K562 (cell line): ENCODE measurements around the gene GPR25. TPM values are rescaled to one million over a fixed set of nuclear protein-coding genes. Genes with fewer than 3 reads are reported as not detected.

Experiments
- ATAC-seq: fragments of 200-7000 bp; cut with Tn5 transposase; 3 replicates; pipeline ENCODE4 v1.9.1; 2020; ENCODE audit warnings: moderate library complexity
- BruUV-seq: library from RNA; stranded (reverse); fragments of 400-500 nt; replicated peaks from 2 replicates; lab custom pipeline; 2021; lab: Mats Ljungman, UMichigan
- CTCF ChIA-PET: fragments of 300-600 bp; formaldehyde crosslinking; extraction: SDS; loops from one replicate; lab custom pipeline; 2021; ENCODE audit warnings: low intra/inter-chr PET ratio; lab: Yijun Ruan, JAX
- POLR2A ChIA-PET: fragments of 300-600, 350-650 bp; sonication (Branson Sonifier 250); formaldehyde crosslinking; extraction: SDS; loops from one replicate; lab custom pipeline; 2021; ENCODE audit warnings: antibody characterized with exemption, inconsistent platforms; lab: Yijun Ruan, JAX
- DNase-seq, 4 experiments: peaks; one replicate each; pipeline versions ENCODE4 v3.0.0 to v3.0.0-alpha.2; 2011 to 2018; ENCODE audit warnings: low spot score in 3 of 4, mixed read lengths in 3 of 4; ENCODE audit errors: extremely low read depth in 1 of 4
- FAIRE-seq: peaks from 2 replicates; lab custom pipeline; 2011; peaks lifted over from hg19 to GRCh38; lab: Jason Lieb, UNC
- H2AFZ ChIP-seq: 2 replicates; pipeline ENCODE4 v1.6.0; 2011; ENCODE audit warnings: low read depth, low read length, control low read depth, inconsistent platforms
- H3K27ac ChIP-seq: fragments of 200-600 bp; 3 replicates; pipeline ENCODE4 v1.8.0; 2011; ENCODE audit warnings: low read depth, mild to moderate bottlenecking, control low read depth, inconsistent platforms, low read length, moderate library complexity, mixed read lengths; ENCODE audit errors: extremely low read depth
- H3K27me3 ChIP-seq, 2 experiments: fragments of 300-600 bp in 1 of 2; 2 replicates in 1 of 2; 3 replicates in 1 of 2; pipeline versions ENCODE4 v1.6.0 to v1.8.0; 2011; ENCODE audit warnings: inconsistent platforms in 2 of 2, low read length in 2 of 2, mild to moderate bottlenecking in 1 of 2, mixed read lengths in 1 of 2, moderate library complexity in 1 of 2; ENCODE audit not compliant: control insufficient read depth in 2 of 2, insufficient read depth in 2 of 2
- H3K36me3 ChIP-seq: fragments of 300-600 bp; 3 replicates; pipeline ENCODE4 v1.8.0; 2011; ENCODE audit warnings: mild to moderate bottlenecking, low read length, inconsistent platforms; ENCODE audit not compliant: control insufficient read depth, insufficient read depth
- H3K4me1 ChIP-seq, 2 experiments: fragments of 200-600 bp in 1 of 2; replicated peaks in 1 of 2; 2 replicates in 1 of 2; 3 replicates in 1 of 2; pipeline versions ENCODE4 v1.5.1 to v1.8.0; 2011; ENCODE audit warnings: inconsistent platforms in 2 of 2, low read length in 2 of 2, mild to moderate bottlenecking in 1 of 2, mixed read lengths in 1 of 2, moderate library complexity in 1 of 2; ENCODE audit not compliant: control insufficient read depth in 2 of 2, insufficient read depth in 2 of 2
- H3K4me2 ChIP-seq: 2 replicates; pipeline ENCODE4 v1.6.1; 2011; ENCODE audit warnings: low read length, control low read depth, inconsistent platforms, mixed read lengths; ENCODE audit not compliant: insufficient read depth
- H3K4me3 ChIP-seq: fragments of 200-600 bp; sonication (generic), shearing (Covaris generic); 2 replicates; pipeline ENCODE4 v1.5.1; 2016; ENCODE audit warnings: control low read depth, inconsistent platforms
- H3K79me2 ChIP-seq: fragments of 200-600 bp; 3 replicates; pipeline ENCODE4 v1.8.0; 2011; ENCODE audit warnings: low read length, inconsistent platforms; ENCODE audit not compliant: control insufficient read depth, insufficient read depth
- H3K9ac ChIP-seq, 2 experiments: 2 replicates each; pipeline versions ENCODE4 v1.6.0 to v1.6.1; 2011; ENCODE audit warnings: low read depth in 2 of 2, low read length in 2 of 2, control low read depth in 1 of 2, inconsistent platforms in 1 of 2, mild to moderate bottlenecking in 1 of 2, mixed read lengths in 1 of 2; ENCODE audit not compliant: insufficient read depth in 1 of 2
- H3K9me1 ChIP-seq: one replicate; pipeline ENCODE4 v1.6.0; 2011; ENCODE audit warnings: inconsistent platforms, mild to moderate bottlenecking, low read length, moderate library complexity; ENCODE audit not compliant: control insufficient read depth, insufficient read depth
- H3K9me3 ChIP-seq: replicated peaks from 2 replicates; pipeline ENCODE4 v1.5.1; 2011; ENCODE audit warnings: low read depth, low read length, inconsistent platforms; ENCODE audit not compliant: control insufficient read depth, insufficient read depth
- H4K20me1 ChIP-seq: replicated peaks from 2 replicates; pipeline ENCODE4 v1.6.1; 2011; ENCODE audit warnings: low read length, inconsistent platforms, mixed read lengths; ENCODE audit not compliant: control insufficient read depth, insufficient read depth
- DIDO1 ChIP-seq: fragments of 450-650 bp; IDR thresholded peaks from 2 replicates; pipeline ENCODE4 v1.6.1; 2016; ENCODE audit warnings: low read depth, missing biosample characterization, missing genetic modification characterization
- HMG20A ChIP-seq: fragments of 450-650 bp; formaldehyde crosslinking; conservative IDR thresholded peaks from 2 replicates; pipeline ENCODE4 v1.4.0; 2020; ENCODE audit warnings: mild to moderate bottlenecking, mixed read lengths
- HMGN3 ChIP-seq: IDR thresholded peaks from 2 replicates; pipeline ENCODE4 v1.6.1; 2011; ENCODE audit warnings: borderline replicate concordance, low read depth, mild to moderate bottlenecking, mixed read lengths, low read length; ENCODE audit not compliant: insufficient read length; ENCODE audit errors: extremely low read depth
- MLLT1 ChIP-seq, 2 experiments: fragments of 450-650 bp; IDR thresholded peaks; 2 replicates each; pipeline ENCODE4 v1.6.1; 2016
- NELFE ChIP-seq: IDR thresholded peaks from 2 replicates; pipeline ENCODE4 v1.6.1; 2011; ENCODE audit warnings: mild to moderate bottlenecking; ENCODE audit not compliant: insufficient read depth, insufficient read length
- RB1 ChIP-seq: fragments of 450-650 bp; IDR thresholded peaks from 2 replicates; pipeline ENCODE4 v1.6.1; 2017; ENCODE audit warnings: low read depth, mild to moderate bottlenecking
- RHOXF2B ChIP-seq: fragments of 250-450 bp; sonication (Bioruptor Pico); conservative IDR thresholded peaks from 2 replicates; pipeline ENCODE4 v1.5.1; 2021
- SAFB ChIP-seq: fragments of 200-400 bp; formaldehyde crosslinking; IDR thresholded peaks from 2 replicates; pipeline ENCODE4 v1.6.1; 2017; ENCODE audit warnings: low read depth, low read length, borderline replicate concordance
- STAT6 ChIP-seq: sonication (generic); formaldehyde crosslinking; IDR thresholded peaks from 2 replicates; pipeline ENCODE4 v1.8.1; 2023; ENCODE audit warnings: mild to moderate bottlenecking, missing genetic modification reagents
- TOE1 ChIP-seq, 2 experiments: fragments of 450-650 bp in 1 of 2; sonication (generic) in 1 of 2; formaldehyde crosslinking in 1 of 2; IDR thresholded peaks; 2 replicates each; pipeline versions ENCODE4 v1.7.1 to v1.8.0; 2016 to 2022; ENCODE audit warnings: borderline replicate concordance in 2 of 2, mild to moderate bottlenecking in 2 of 2, antibody characterized with exemption in 1 of 2, inconsistent platforms in 1 of 2, low read depth in 1 of 2, missing genetic modification reagents in 1 of 2, moderate library complexity in 1 of 2
- ZFPM2 ChIP-seq: fragments of 250-450 bp; sonication (Bioruptor Pico); IDR thresholded peaks from 2 replicates; pipeline ENCODE4 v1.5.1; 2022; ENCODE audit warnings: mild to moderate bottlenecking
- ZNF384 ChIP-seq: IDR thresholded peaks from 2 replicates; pipeline ENCODE4 v1.6.1; 2012; ENCODE audit warnings: low read depth, low read length, improper control_type of control experiment
- ZNF668 ChIP-seq: fragments of 250-450 bp; sonication (Bioruptor Pico); IDR thresholded peaks from 2 replicates; pipeline ENCODE4 v1.8.0; 2022; ENCODE audit warnings: mild to moderate bottlenecking, inconsistent platforms
- in situ Hi-C: fragments of 300-500 bp; cut with MboI; formaldehyde crosslinking; loops from 4 replicates; pipeline ENCODE4 v1.15.0; 2018; ENCODE audit warnings: inconsistent platforms, mixed read lengths
- intact Hi-C: fragments of 100-400 bp; cut with micrococcal nuclease; formaldehyde crosslinking; loops from 2 replicates; pipeline ENCODE4 v1.14.2; 2022
- polyA plus RNA-seq, 8 experiments: library from polyadenylated mRNA; depleted of rRNA in 4 of 8; stranded (reverse) in 5 of 8; unstranded in 3 of 8; fragments of >200 nt; fragmentation: Nextera tagmentation in 2 of 8; fragmentation: Illumina TruSeq in 1 of 8; extraction: Ambion mirVana in 2 of 8; extraction: Trizol in 1 of 8; gene quantifications; 2 replicates each; pipeline versions ENCODE4 v1.2.1 to v1.2.3, GENCODE V29; 2011 to 2014; ENCODE audit warnings: inconsistent platforms in 1 of 8, missing spikeins in 1 of 8
- total RNA-seq, 7 experiments: library from RNA; depleted of rRNA in 6 of 7; stranded (reverse); fragments of >200 nt in 6 of 7; fragmentation: Illumina TruSeq in 2 of 7; extraction: Trizol in 2 of 7; gene quantifications; 2 replicates each; pipeline versions ENCODE4 v1.2.1 to v1.2.3, GENCODE V29; 2011 to 2021; ENCODE audit warnings: low replicate concordance in 1 of 7
- TF ChIP-seq, protein P1 (sequence below): IDR thresholded peaks from 3 replicates; pipeline ENCODE4 v1.6.1; 2011; ENCODE audit warnings: borderline replicate concordance, mild to moderate bottlenecking; ENCODE audit not compliant: insufficient read length, insufficient read depth
- TF ChIP-seq, protein P2 (sequence below): fragments of 250-450 bp; sonication (Bioruptor Pico); IDR thresholded peaks from 2 replicates; pipeline ENCODE4 v1.8.0; 2022; ENCODE audit warnings: inconsistent platforms, mild to moderate bottlenecking, moderate library complexity, borderline replicate concordance

The GPR25 gene
- total and polyA plus RNA-seq, 9 of the 15 experiments (the other 6 are each of a cell fraction or from before 2014, with no cell fraction given), result not detected

DNA sequence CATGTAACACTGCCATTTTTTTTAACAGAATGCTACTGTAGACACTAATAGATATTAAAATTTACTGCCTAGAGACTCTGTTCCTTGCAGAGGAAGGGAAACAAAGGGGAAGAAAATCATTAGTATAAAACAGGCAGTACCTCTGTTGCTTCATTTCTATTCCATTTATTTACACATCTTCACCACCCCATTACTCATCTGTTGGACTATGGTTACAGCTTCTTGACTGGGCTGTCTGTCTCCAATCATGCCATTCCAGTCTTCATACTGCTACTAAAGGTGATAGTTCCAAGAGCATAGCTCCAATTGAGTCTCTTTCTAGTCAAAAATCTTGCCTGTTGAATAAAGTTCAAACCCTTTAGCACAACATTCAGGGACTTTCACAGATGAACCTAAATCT is 22.2 kb upstream of the GPR25 start:
- CTCF ChIA-PET, result no interaction called here
- BruUV-seq, result no TSS peak
- intact Hi-C loops (no loop called here), in situ Hi-C loops (no loop called here)
- FAIRE-seq, result no peak
- Histone ChIP-seq H3K36me3 (no peaks in the 10 kb centered on the region), H3K9me1 (no peaks in the 10 kb centered on the region), H2AFZ (no peak overlapping the region), H3K27me3 (no peaks in the 10 kb centered on the region), H3K4me3 (no peak overlapping the region), H3K9me3 (no peaks in the 10 kb centered on the region), H3K9ac (no peak overlapping the region), H3K4me1 (no peaks in the 10 kb centered on the region), H3K27ac (no peak overlapping the region), H4K20me1 (no peaks in the 10 kb centered on the region), H3K79me2 (no peaks in the 10 kb centered on the region), H3K4me2 (no peak overlapping the region)
- POLR2A ChIA-PET, result interaction anchor here (0.7 to 1.3 kb wide), 3 partner anchors 10 to 12 kb away, joined by 3 to 4 read pairs (median 3); no protein-coding TSS in a partner anchor
- TF ChIP-seq RB1, result no peak
- TF ChIP-seq SAFB, result no peak
- TF ChIP-seq, protein P1, sequence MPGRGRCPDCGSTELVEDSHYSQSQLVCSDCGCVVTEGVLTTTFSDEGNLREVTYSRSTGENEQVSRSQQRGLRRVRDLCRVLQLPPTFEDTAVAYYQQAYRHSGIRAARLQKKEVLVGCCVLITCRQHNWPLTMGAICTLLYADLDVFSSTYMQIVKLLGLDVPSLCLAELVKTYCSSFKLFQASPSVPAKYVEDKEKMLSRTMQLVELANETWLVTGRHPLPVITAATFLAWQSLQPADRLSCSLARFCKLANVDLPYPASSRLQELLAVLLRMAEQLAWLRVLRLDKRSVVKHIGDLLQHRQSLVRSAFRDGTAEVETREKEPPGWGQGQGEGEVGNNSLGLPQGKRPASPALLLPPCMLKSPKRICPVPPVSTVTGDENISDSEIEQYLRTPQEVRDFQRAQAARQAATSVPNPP, result no peak
- TF ChIP-seq ZNF668 (CRISPR knock-in tag), result no peak
- TF ChIP-seq RHOXF2B (CRISPR knock-in tag), result no peak
- TF ChIP-seq TOE1 (IDR thresholded peaks at IDR 0.05; ENCODE audit: borderline replicate concordance), result no peak
- TF ChIP-seq TOE1 (CRISPR knock-in tag; IDR thresholded peaks at IDR 0.05; ENCODE audit: borderline replicate concordance, low read depth), result no peak
- no peak for TF ChIP-seq ZFPM2 (CRISPR knock-in tag)
- TF ChIP-seq HMG20A (CRISPR knock-in tag), result no peak
- TF ChIP-seq HMGN3, result no peak
- TF ChIP-seq DIDO1, result no peak
- TF ChIP-seq, protein P2, sequence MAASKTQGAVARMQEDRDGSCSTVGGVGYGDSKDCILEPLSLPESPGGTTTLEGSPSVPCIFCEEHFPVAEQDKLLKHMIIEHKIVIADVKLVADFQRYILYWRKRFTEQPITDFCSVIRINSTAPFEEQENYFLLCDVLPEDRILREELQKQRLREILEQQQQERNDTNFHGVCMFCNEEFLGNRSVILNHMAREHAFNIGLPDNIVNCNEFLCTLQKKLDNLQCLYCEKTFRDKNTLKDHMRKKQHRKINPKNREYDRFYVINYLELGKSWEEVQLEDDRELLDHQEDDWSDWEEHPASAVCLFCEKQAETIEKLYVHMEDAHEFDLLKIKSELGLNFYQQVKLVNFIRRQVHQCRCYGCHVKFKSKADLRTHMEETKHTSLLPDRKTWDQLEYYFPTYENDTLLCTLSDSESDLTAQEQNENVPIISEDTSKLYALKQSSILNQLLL, result no peak
- no peak for TF ChIP-seq ZNF384
- TF ChIP-seq MLLT1 (IDR thresholded peaks at IDR 0.05), result no peak
- no peak for TF ChIP-seq STAT6 (CRISPR knock-in tag)
- no peak for TF ChIP-seq NELFE
- ATAC-seq, result no peak
- no peak for DNase-seq
